K562 (cell line): Measurements from ENCODE around the gene SND1. TPM values are rescaled to one million over a fixed set of nuclear protein-coding genes. Genes with fewer than 3 reads are reported as not detected.

ENCODE experiments used
- ATAC-seq: fragments of 200-7000 bp; cut with Tn5 transposase; 3 replicates; pipeline ENCODE4 v1.9.1; 2020; ENCODE audit warnings: moderate library complexity
- BruUV-seq: library from RNA; stranded (reverse); fragments of 400-500 nt; replicated peaks from 2 replicates; lab custom pipeline; 2021; lab: Mats Ljungman, UMichigan
- CTCF ChIA-PET: fragments of 300-600 bp; formaldehyde crosslinking; extraction: SDS; loops from one replicate; lab custom pipeline; 2021; ENCODE audit warnings: low intra/inter-chr PET ratio; lab: Yijun Ruan, JAX
- POLR2A ChIA-PET: fragments of 300-600, 350-650 bp; sonication (Branson Sonifier 250); formaldehyde crosslinking; extraction: SDS; loops from one replicate; lab custom pipeline; 2021; ENCODE audit warnings: antibody characterized with exemption, inconsistent platforms; lab: Yijun Ruan, JAX
- DNase-seq, 4 experiments: peaks; one replicate each; pipeline versions ENCODE4 v3.0.0 to v3.0.0-alpha.2; 2011 to 2018; ENCODE audit warnings: low spot score in 3 of 4, mixed read lengths in 3 of 4; ENCODE audit errors: extremely low read depth in 1 of 4
- FAIRE-seq: peaks from 2 replicates; lab custom pipeline; 2011; peaks lifted over from hg19 to GRCh38; lab: Jason Lieb, UNC
- H2AFZ ChIP-seq: 2 replicates; pipeline ENCODE4 v1.6.0; 2011; ENCODE audit warnings: low read depth, low read length, control low read depth, inconsistent platforms
- H3K27ac ChIP-seq: fragments of 200-600 bp; 3 replicates; pipeline ENCODE4 v1.8.0; 2011; ENCODE audit warnings: low read depth, mild to moderate bottlenecking, control low read depth, inconsistent platforms, low read length, moderate library complexity, mixed read lengths; ENCODE audit errors: extremely low read depth
- H3K27me3 ChIP-seq, 2 experiments: fragments of 300-600 bp in 1 of 2; 2 replicates in 1 of 2; 3 replicates in 1 of 2; pipeline versions ENCODE4 v1.6.0 to v1.8.0; 2011; ENCODE audit warnings: inconsistent platforms in 2 of 2, low read length in 2 of 2, mild to moderate bottlenecking in 1 of 2, mixed read lengths in 1 of 2, moderate library complexity in 1 of 2; ENCODE audit not compliant: control insufficient read depth in 2 of 2, insufficient read depth in 2 of 2
- H3K36me3 ChIP-seq: fragments of 300-600 bp; 3 replicates; pipeline ENCODE4 v1.8.0; 2011; ENCODE audit warnings: mild to moderate bottlenecking, low read length, inconsistent platforms; ENCODE audit not compliant: control insufficient read depth, insufficient read depth
- H3K4me1 ChIP-seq, 2 experiments: fragments of 200-600 bp in 1 of 2; replicated peaks in 1 of 2; 2 replicates in 1 of 2; 3 replicates in 1 of 2; pipeline versions ENCODE4 v1.5.1 to v1.8.0; 2011; ENCODE audit warnings: inconsistent platforms in 2 of 2, low read length in 2 of 2, mild to moderate bottlenecking in 1 of 2, mixed read lengths in 1 of 2, moderate library complexity in 1 of 2; ENCODE audit not compliant: control insufficient read depth in 2 of 2, insufficient read depth in 2 of 2
- H3K4me2 ChIP-seq: 2 replicates; pipeline ENCODE4 v1.6.1; 2011; ENCODE audit warnings: low read length, control low read depth, inconsistent platforms, mixed read lengths; ENCODE audit not compliant: insufficient read depth
- H3K4me3 ChIP-seq: fragments of 200-600 bp; sonication (generic), shearing (Covaris generic); 2 replicates; pipeline ENCODE4 v1.5.1; 2016; ENCODE audit warnings: control low read depth, inconsistent platforms
- H3K79me2 ChIP-seq: fragments of 200-600 bp; 3 replicates; pipeline ENCODE4 v1.8.0; 2011; ENCODE audit warnings: low read length, inconsistent platforms; ENCODE audit not compliant: control insufficient read depth, insufficient read depth
- H3K9ac ChIP-seq, 2 experiments: 2 replicates each; pipeline versions ENCODE4 v1.6.0 to v1.6.1; 2011; ENCODE audit warnings: low read depth in 2 of 2, low read length in 2 of 2, control low read depth in 1 of 2, inconsistent platforms in 1 of 2, mild to moderate bottlenecking in 1 of 2, mixed read lengths in 1 of 2; ENCODE audit not compliant: insufficient read depth in 1 of 2
- H3K9me1 ChIP-seq: one replicate; pipeline ENCODE4 v1.6.0; 2011; ENCODE audit warnings: inconsistent platforms, mild to moderate bottlenecking, low read length, moderate library complexity; ENCODE audit not compliant: control insufficient read depth, insufficient read depth
- H3K9me3 ChIP-seq: replicated peaks from 2 replicates; pipeline ENCODE4 v1.5.1; 2011; ENCODE audit warnings: low read depth, low read length, inconsistent platforms; ENCODE audit not compliant: control insufficient read depth, insufficient read depth
- H4K20me1 ChIP-seq: replicated peaks from 2 replicates; pipeline ENCODE4 v1.6.1; 2011; ENCODE audit warnings: low read length, inconsistent platforms, mixed read lengths; ENCODE audit not compliant: control insufficient read depth, insufficient read depth
- BRD4 ChIP-seq: fragments of 200-600 bp; sonication (generic); IDR thresholded peaks from 2 replicates; pipeline ENCODE4 v1.6.1; 2017; ENCODE audit warnings: inconsistent platforms
- CBFB ChIP-seq: sonication (generic); formaldehyde crosslinking; IDR thresholded peaks from 2 replicates; pipeline ENCODE4 v1.4.0; 2020; ENCODE audit warnings: mild to moderate bottlenecking, missing genetic modification reagents
- CREM ChIP-seq: IDR thresholded peaks from 2 replicates; pipeline ENCODE4 v1.6.1; 2014; ENCODE audit warnings: antibody characterized with exemption, low read depth
- ESRRB ChIP-seq: fragments of 250-450 bp; sonication (Bioruptor Pico); IDR thresholded peaks from 2 replicates; pipeline ENCODE4 v1.5.0; 2020; ENCODE audit warnings: mild to moderate bottlenecking, moderate library complexity, borderline replicate concordance
- GTF2A2 ChIP-seq: IDR thresholded peaks from 2 replicates; pipeline ENCODE4 v1.6.1; 2016; ENCODE audit warnings: mild to moderate bottlenecking, missing genetic modification characterization, missing compliant biosample characterization
- GTF2B ChIP-seq: IDR thresholded peaks from 2 replicates; pipeline ENCODE4 v1.6.1; 2011; ENCODE audit not compliant: insufficient read length; ENCODE audit errors: extremely low read depth
- HLTF ChIP-seq: fragments of 450-650 bp; IDR thresholded peaks from 2 replicates; pipeline ENCODE4 v1.6.1; 2016
- HMGN3 ChIP-seq: IDR thresholded peaks from 2 replicates; pipeline ENCODE4 v1.6.1; 2011; ENCODE audit warnings: borderline replicate concordance, low read depth, mild to moderate bottlenecking, mixed read lengths, low read length; ENCODE audit not compliant: insufficient read length; ENCODE audit errors: extremely low read depth
- NCOA6 ChIP-seq: fragments of 450-650 bp; IDR thresholded peaks from 2 replicates; pipeline ENCODE4 v1.6.1; 2017; ENCODE audit warnings: mild to moderate bottlenecking
- PTBP1 ChIP-seq: fragments of 200-400 bp; formaldehyde crosslinking; IDR thresholded peaks from 2 replicates; pipeline ENCODE4 v1.6.1; 2017; ENCODE audit warnings: low read depth, low read length
- SMAD3 ChIP-seq: fragments of 450-650 bp; formaldehyde crosslinking; conservative IDR thresholded peaks from 2 replicates; pipeline ENCODE4 v1.4.0; 2020; ENCODE audit warnings: mild to moderate bottlenecking
- TARDBP ChIP-seq: fragments of 450-650 bp; IDR thresholded peaks from 2 replicates; pipeline ENCODE4 v1.6.1; 2016
- THRB ChIP-seq: fragments of 450-650 bp; formaldehyde crosslinking; conservative IDR thresholded peaks from 2 replicates; pipeline ENCODE4 v1.4.0; 2022; ENCODE audit warnings: mild to moderate bottlenecking, missing genetic modification characterization
- ZNF316 ChIP-seq: fragments of 450-650 bp; IDR thresholded peaks from 2 replicates; pipeline ENCODE4 v1.6.1; 2016
- ZNF436 ChIP-seq: fragments of 250-450, 450-650 bp; sonication (Bioruptor Pico); formaldehyde crosslinking; IDR thresholded peaks from 2 replicates; pipeline ENCODE4 v1.7.0; 2020; ENCODE audit warnings: mild to moderate bottlenecking
- ZNF655 ChIP-seq: fragments of 250-450 bp; sonication (Bioruptor Pico); IDR thresholded peaks from 2 replicates; pipeline ENCODE4 v1.5.0; 2021
- WGBS: fragments of 100-300 bp; shearing (Covaris generic); methylation state at CpG from one replicate; pipeline ENCODE4 v1.1.6; 2016; ENCODE audit warnings: low coverage, mixed read lengths; ENCODE audit not compliant: insufficient coverage; ENCODE audit errors: missing lambda C conversion rate; 5-methylcytosine and 5-hydroxymethylcytosine counted together
- in situ Hi-C: fragments of 300-500 bp; cut with MboI; formaldehyde crosslinking; loops from 4 replicates; pipeline ENCODE4 v1.15.0; 2018; ENCODE audit warnings: inconsistent platforms, mixed read lengths
- intact Hi-C: fragments of 100-400 bp; cut with micrococcal nuclease; formaldehyde crosslinking; loops from 2 replicates; pipeline ENCODE4 v1.14.2; 2022
- polyA plus RNA-seq, 8 experiments: library from polyadenylated mRNA; depleted of rRNA in 4 of 8; stranded (reverse) in 5 of 8; unstranded in 3 of 8; fragments of >200 nt; fragmentation: Nextera tagmentation in 2 of 8; fragmentation: Illumina TruSeq in 1 of 8; extraction: Ambion mirVana in 2 of 8; extraction: Trizol in 1 of 8; gene quantifications; 2 replicates each; pipeline versions ENCODE4 v1.2.1 to v1.2.3, GENCODE V29; 2011 to 2014; ENCODE audit warnings: inconsistent platforms in 1 of 8, missing spikeins in 1 of 8
- total RNA-seq, 7 experiments: library from RNA; depleted of rRNA in 6 of 7; stranded (reverse); fragments of >200 nt in 6 of 7; fragmentation: Illumina TruSeq in 2 of 7; extraction: Trizol in 2 of 7; gene quantifications; 2 replicates each; pipeline versions ENCODE4 v1.2.1 to v1.2.3, GENCODE V29; 2011 to 2021; ENCODE audit warnings: low replicate concordance in 1 of 7
- TF ChIP-seq, protein P1 (sequence below): fragments of 150-350 bp; IDR thresholded peaks from 2 replicates; pipeline ENCODE4 v1.6.1; 2014; ENCODE audit warnings: low read depth, mild to moderate bottlenecking, low read length, borderline replicate concordance

The SND1 gene
- total and polyA plus RNA-seq, 9 of the 15 experiments (the other 6 are each of a cell fraction or from before 2014, with no cell fraction given): 46.5 to 307 (median 191) TPM

DNA sequence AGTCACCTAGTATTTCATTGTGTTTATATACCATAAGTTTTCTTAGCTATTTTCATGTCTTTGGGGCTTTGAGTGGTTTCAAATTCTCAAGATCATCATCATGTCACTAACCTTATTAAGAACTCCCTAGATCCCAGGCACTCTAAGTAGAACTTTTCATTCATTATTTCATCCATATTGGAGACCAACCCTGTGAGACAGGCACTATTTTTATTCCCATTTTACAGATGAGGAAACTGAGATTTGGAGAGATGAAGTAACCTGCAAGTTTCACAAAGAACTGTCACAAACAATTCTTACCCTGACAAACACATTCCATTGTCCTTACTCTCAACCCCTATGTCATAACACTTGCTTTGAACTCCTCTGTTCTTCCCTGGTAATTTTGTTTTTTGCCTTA, 13.8 kb upstream of the SND1 start (continued):
- TF ChIP-seq THRB (CRISPR knock-in tag) (no peak), GTF2A2 (tag) (no peak)

GRCh38 chr7:127644484-127644883, 7.5 kb upstream of the SND1 start:
- intact Hi-C loops: no loop called here
- FAIRE-seq: no peak
- POLR2A ChIA-PET: interaction anchor here (1.0 to 1.3 kb wide), 2 partner anchors 9 to 18 kb away, joined by 3 read pairs; no protein-coding TSS in a partner anchor
- TF ChIP-seq HLTF (no peak), SMAD3 (CRISPR knock-in tag) (no peak), ZNF436 (no peak), PTBP1 (no peak), GTF2B (no peak), CREM (no peak), NCOA6 (no peak), CBFB (CRISPR knock-in tag) (no peak), ZNF316 (no peak), TARDBP (no peak), ESRRB (CRISPR knock-in tag) (no peak), ZNF655 (CRISPR knock-in tag) (no peak), BRD4 (no peak), HMGN3 (no peak)
- TF ChIP-seq, protein P1, sequence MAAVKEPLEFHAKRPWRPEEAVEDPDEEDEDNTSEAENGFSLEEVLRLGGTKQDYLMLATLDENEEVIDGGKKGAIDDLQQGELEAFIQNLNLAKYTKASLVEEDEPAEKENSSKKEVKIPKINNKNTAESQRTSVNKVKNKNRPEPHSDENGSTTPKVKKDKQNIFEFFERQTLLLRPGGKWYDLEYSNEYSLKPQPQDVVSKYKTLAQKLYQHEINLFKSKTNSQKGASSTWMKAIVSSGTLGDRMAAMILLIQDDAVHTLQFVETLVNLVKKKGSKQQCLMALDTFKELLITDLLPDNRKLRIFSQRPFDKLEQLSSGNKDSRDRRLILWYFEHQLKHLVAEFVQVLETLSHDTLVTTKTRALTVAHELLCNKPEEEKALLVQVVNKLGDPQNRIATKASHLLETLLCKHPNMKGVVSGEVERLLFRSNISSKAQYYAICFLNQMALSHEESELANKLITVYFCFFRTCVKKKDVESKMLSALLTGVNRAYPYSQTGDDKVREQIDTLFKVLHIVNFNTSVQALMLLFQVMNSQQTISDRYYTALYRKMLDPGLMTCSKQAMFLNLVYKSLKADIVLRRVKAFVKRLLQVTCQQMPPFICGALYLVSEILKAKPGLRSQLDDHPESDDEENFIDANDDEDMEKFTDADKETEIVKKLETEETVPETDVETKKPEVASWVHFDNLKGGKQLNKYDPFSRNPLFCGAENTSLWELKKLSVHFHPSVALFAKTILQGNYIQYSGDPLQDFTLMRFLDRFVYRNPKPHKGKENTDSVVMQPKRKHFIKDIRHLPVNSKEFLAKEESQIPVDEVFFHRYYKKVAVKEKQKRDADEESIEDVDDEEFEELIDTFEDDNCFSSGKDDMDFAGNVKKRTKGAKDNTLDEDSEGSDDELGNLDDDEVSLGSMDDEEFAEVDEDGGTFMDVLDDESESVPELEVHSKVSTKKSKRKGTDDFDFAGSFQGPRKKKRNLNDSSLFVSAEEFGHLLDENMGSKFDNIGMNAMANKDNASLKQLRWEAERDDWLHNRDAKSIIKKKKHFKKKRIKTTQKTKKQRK: no peak

More at GRCh38 chr7:127644484-127644883, 7.5 kb upstream of the SND1 start:
- H3K27me3 ChIP-seq: 0 out of 5 replicates have a peak, but pooled peaks cover 0 to 3% of the 10 kb centered on the region in 2 experiments
- in situ Hi-C loops: no loop called here
- no peaks in the 10 kb centered on the region for H3K9me1 ChIP-seq
- no peak for DNase-seq
- no peaks in the 10 kb centered on the region for H3K9me3 ChIP-seq
- no peak for ATAC-seq
- H3K27ac ChIP-seq: no peak overlapping the region
- H3K79me2 ChIP-seq: no peaks in the 10 kb centered on the region
- H3K9ac ChIP-seq: no peak overlapping the region
- 35% methylated on average over 2 of the region's 2 CpGs for WGBS
- H3K4me3 ChIP-seq: no peak overlapping the region
- no peaks in the 10 kb centered on the region for H4K20me1 ChIP-seq
- no TSS peak for BruUV-seq
- CTCF ChIA-PET: no interaction called here
- H3K4me2 ChIP-seq: no peak overlapping the region
- H3K4me1 ChIP-seq: peaks cover 0 to 7% of the 10 kb centered on the region in 2 experiments; a peak in 1 of 5 replicates
- 0 out of 2 replicates have a peak overlapping the region, but pooled peaks have one; percentile 0 for H2AFZ ChIP-seq
- no peaks in the 10 kb centered on the region for H3K36me3 ChIP-seq
